ENCODE measurements around the gene HOXB1. TPM values are rescaled to one million over a fixed set of nuclear protein-coding genes. Genes with fewer than 3 reads are reported as not detected.

HOXB1 gene
- total RNA-seq, 1 experiment from 2014 or later, result not detected

DNA sequence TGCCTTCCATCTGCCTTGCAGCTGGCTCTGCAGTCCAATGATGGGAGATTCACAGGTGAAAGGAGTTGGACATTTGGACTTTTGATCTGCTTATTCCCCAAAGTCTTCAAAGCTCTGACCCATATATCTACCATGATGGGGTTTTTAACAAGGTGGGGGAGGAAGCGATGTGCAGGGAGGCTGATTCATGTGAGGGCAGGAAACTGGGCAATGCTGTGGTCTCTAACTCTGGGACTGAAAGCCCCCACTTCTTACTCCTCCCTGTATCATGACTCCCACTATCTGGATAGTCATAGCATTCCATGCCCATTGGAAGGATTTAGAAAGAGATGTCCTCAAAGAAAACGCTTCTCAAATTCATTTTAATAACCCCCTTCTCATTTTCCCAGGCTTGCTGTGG, 16.3 kb downstream of the HOXB1 start:
- Histone ChIP-seq H3K9me2 (ENCODE audit: insufficient read depth) (no peaks in the 10 kb centered on the region), H3K4me3 (no peak overlapping the region), H3K4me2 (no peak overlapping the region), H3K4me1 (replicated peaks; ENCODE audit: insufficient read depth) (peaks cover 22% of the 10 kb centered on the region), H2AFZ (no peak overlapping the region), H3K27me3 (ENCODE audit: insufficient read depth, low read depth) (no peaks in the 10 kb centered on the region), H3K9me3 (ENCODE audit: insufficient read depth, low read depth) (no peaks in the 10 kb centered on the region), H3K79me2 (ENCODE audit: low read depth) (no peaks in the 10 kb centered on the region), H4K20me1 (ENCODE audit: insufficient read depth) (no peaks in the 10 kb centered on the region), H3K27ac (no peak overlapping the region), H3K36me3 (ENCODE audit: low read depth) (no peaks in the 10 kb centered on the region), H3F3A (ENCODE audit: insufficient read depth, low read depth) (peaks cover 24% of the 10 kb centered on the region)
- TF ChIP-seq, protein P1, sequence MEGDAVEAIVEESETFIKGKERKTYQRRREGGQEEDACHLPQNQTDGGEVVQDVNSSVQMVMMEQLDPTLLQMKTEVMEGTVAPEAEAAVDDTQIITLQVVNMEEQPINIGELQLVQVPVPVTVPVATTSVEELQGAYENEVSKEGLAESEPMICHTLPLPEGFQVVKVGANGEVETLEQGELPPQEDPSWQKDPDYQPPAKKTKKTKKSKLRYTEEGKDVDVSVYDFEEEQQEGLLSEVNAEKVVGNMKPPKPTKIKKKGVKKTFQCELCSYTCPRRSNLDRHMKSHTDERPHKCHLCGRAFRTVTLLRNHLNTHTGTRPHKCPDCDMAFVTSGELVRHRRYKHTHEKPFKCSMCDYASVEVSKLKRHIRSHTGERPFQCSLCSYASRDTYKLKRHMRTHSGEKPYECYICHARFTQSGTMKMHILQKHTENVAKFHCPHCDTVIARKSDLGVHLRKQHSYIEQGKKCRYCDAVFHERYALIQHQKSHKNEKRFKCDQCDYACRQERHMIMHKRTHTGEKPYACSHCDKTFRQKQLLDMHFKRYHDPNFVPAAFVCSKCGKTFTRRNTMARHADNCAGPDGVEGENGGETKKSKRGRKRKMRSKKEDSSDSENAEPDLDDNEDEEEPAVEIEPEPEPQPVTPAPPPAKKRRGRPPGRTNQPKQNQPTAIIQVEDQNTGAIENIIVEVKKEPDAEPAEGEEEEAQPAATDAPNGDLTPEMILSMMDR (conservative IDR thresholded peaks at IDR 0.05), result no peak
- no peak for TF ChIP-seq EZH2 (IDR thresholded peaks at IDR 0.05; ENCODE audit: low read depth)
- CTCF ChIA-PET, result no interaction called here
- no peak for DNase-seq
- POLR2A ChIA-PET (ENCODE audit: unreplicated experiment), result interaction anchor here (0.7 kb wide), 1 partner anchor 52 kb away, joined by 3 read pairs; no protein-coding TSS in a partner anchor
- intact Hi-C loops (cut with micrococcal nuclease; ENCODE audit: unreplicated experiment), result no loop called here
- no TSS peak for BruUV-seq (replicated peaks)

- Histone ChIP-seq H3K4me2 (no peak overlapping the region), H2AFZ (no peak overlapping the region), H3K36me3 (ENCODE audit: low read depth) (no peaks in the 10 kb centered on the region), H3K9me3 (ENCODE audit: insufficient read depth, low read depth) (no peaks in the 10 kb centered on the region), H3F3A (ENCODE audit: insufficient read depth, low read depth) (peaks cover 24% of the 10 kb centered on the region), H3K27ac (no peak overlapping the region), H3K4me1 (replicated peaks; ENCODE audit: insufficient read depth) (peaks cover 22% of the 10 kb centered on the region), H3K79me2 (ENCODE audit: low read depth) (no peaks in the 10 kb centered on the region), H3K27me3 (ENCODE audit: insufficient read depth, low read depth) (no peaks in the 10 kb centered on the region), H3K9me2 (ENCODE audit: insufficient read depth) (no peaks in the 10 kb centered on the region), H4K20me1 (ENCODE audit: insufficient read depth) (no peaks in the 10 kb centered on the region), H3K4me3 (no peak overlapping the region)
- ChIA-PET POLR2A (ENCODE audit: unreplicated experiment) (interaction anchor here (0.7 kb wide), 1 partner anchor 53 kb away, joined by 3 read pairs; no protein-coding TSS in a partner anchor), CTCF (interaction anchor here (0.6 kb wide), 1 partner anchor 1818 kb away, joined by 3 read pairs; no protein-coding TSS in a partner anchor)
- no peak for DNase-seq
- BruUV-seq (replicated peaks), result no TSS peak
- TF ChIP-seq, protein P1 (conservative IDR thresholded peaks at IDR 0.05), result no peak
- intact Hi-C loops (cut with micrococcal nuclease; ENCODE audit: unreplicated experiment), result no loop called here
Measured at GRCh38 chr17:48513666-48514455, 16.9 kb downstream of the HOXB1 start.

DNA sequence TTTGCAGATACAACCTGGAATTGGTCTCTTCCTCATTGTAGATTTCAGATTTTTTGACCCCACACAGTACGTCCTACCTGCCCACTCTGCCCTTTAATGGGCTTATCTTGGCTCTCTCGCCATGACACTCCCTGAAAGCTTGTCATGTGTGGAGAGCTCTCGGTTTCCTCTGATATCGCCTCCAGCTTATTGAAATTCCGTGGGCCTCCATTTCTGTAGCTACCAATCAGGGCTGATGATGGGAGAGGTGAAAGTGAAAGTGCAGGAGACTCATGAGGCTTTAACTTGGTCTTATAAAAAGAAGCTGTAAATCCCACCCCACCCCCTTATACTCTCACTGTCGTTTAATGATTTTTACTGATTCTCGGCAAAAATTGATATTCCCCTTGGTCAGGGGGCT, 17.7 kb downstream of the HOXB1 start:
- intact Hi-C loops (cut with micrococcal nuclease; ENCODE audit: unreplicated experiment), result no loop called here
- Histone ChIP-seq H3K4me2 (no peak overlapping the region), H3K4me3 (no peak overlapping the region), H3K9me3 (ENCODE audit: insufficient read depth, low read depth) (no peaks in the 10 kb centered on the region), H3K27ac (no peak overlapping the region), H2AFZ (no peak overlapping the region), H3K36me3 (ENCODE audit: low read depth) (no peaks in the 10 kb centered on the region), H3K79me2 (ENCODE audit: low read depth) (no peaks in the 10 kb centered on the region), H3K9me2 (ENCODE audit: insufficient read depth) (no peaks in the 10 kb centered on the region), H3F3A (ENCODE audit: insufficient read depth, low read depth) (peaks cover 24% of the 10 kb centered on the region), H3K4me1 (replicated peaks; ENCODE audit: insufficient read depth) (peaks cover 22% of the 10 kb centered on the region), H3K27me3 (ENCODE audit: insufficient read depth, low read depth) (no peaks in the 10 kb centered on the region), H4K20me1 (ENCODE audit: insufficient read depth) (no peaks in the 10 kb centered on the region)
- no TSS peak for BruUV-seq (replicated peaks)
- TF ChIP-seq EZH2 (IDR thresholded peaks at IDR 0.05; ENCODE audit: low read depth), result no peak
- TF ChIP-seq, protein P1 (conservative IDR thresholded peaks at IDR 0.05), result no peak
- DNase-seq, result no peak
- ChIA-PET CTCF (interaction anchor here (0.6 kb wide), 1 partner anchor 1819 kb away, joined by 3 read pairs; no protein-coding TSS in a partner anchor), POLR2A (ENCODE audit: unreplicated experiment) (no interaction called here)

Data from PC-9 (cell line).